ENCODE data around the gene ELOVL6. TPM values are rescaled to one million over a fixed set of nuclear protein-coding genes. Genes with fewer than 3 reads are reported as not detected.

Gene ELOVL6
- total and polyA plus RNA-seq, 10 of the 15 experiments (the other 5 are each of a cell fraction or from before 2014, with no cell fraction given): 3.9 to 33.5 (median 8.1) TPM

GRCh38 chr4:110046588-110047049, 151.8 kb downstream of the ELOVL6 start:
- no peak for DNase-seq (ENCODE audit: low read depth, low spot score)
- over 99% methylated on average over 5 of the region's 5 CpGs for WGBS (ENCODE audit: insufficient coverage, insufficient replicate concordance, low lambda C conversion rate, missing lambda C conversion rate)
- in situ Hi-C loops (cut with MboI): no loop called here
- Histone ChIP-seq H3K4me3 (no peak overlapping the region), H2AFZ (ENCODE audit: control insufficient read depth, low read depth, low read length) (no peak overlapping the region), H3K4me1 (ENCODE audit: control insufficient read depth, insufficient read depth, low read length) (no peaks in the 10 kb centered on the region), H3K27me3 (replicated peaks in 1 of 2; ENCODE audit: control insufficient read depth in 2 of 2, insufficient read depth in 2 of 2, low read length in 1 of 2) (no peaks in the 10 kb centered on the region), H3K27ac (ENCODE audit: control insufficient read depth, insufficient read depth) (no peak overlapping the region), H3K36me3 (ENCODE audit: control insufficient read depth in 2 of 2, insufficient read depth in 2 of 2, low read length in 1 of 2) (no peaks in the 10 kb centered on the region), H3K4me2 (ENCODE audit: control insufficient read depth, insufficient read depth) (no peak overlapping the region), H3K9ac (ENCODE audit: control insufficient read depth, insufficient read depth, low read length) (no peak overlapping the region), H4K20me1 (ENCODE audit: control insufficient read depth, insufficient read depth) (no peaks in the 10 kb centered on the region), H3K79me2 (ENCODE audit: control insufficient read depth, insufficient read depth, low read length) (no peaks in the 10 kb centered on the region), H3K9me3 (replicated peaks; ENCODE audit: control insufficient read depth, insufficient read depth, low read length) (no peaks in the 10 kb centered on the region)
- BruUV-seq (replicated peaks): no TSS peak
- ATAC-seq: no peak
- intact Hi-C loops (cut with micrococcal nuclease; ENCODE audit: unreplicated experiment): no loop called here
- ChIA-PET RAD21 (ENCODE audit: unreplicated experiment) (interaction anchor here (1.2 to 1.6 kb wide), 2 partner anchors 9 to 462 kb away, joined by 4 to 5 read pairs; no protein-coding TSS in a partner anchor), SMC1A (ENCODE audit: uncharacterized antibody, unreplicated experiment) (interaction anchor here (1.6 to 6.9 kb wide), 4 partner anchors 9 to 467 kb away, joined by 5 to 56 read pairs (median 6); no protein-coding TSS in a partner anchor), CTCF (interaction anchor here (0.6 to 9.2 kb wide), 7 partner anchors 8 to 467 kb away, joined by 3 to 132 read pairs (median 3); no protein-coding TSS in a partner anchor), POLR2A (no interaction called here)
- TF ChIP-seq ATF2 (IDR thresholded peaks at IDR 0.05; ENCODE audit: low read length) (no peak), ZNF687 (IDR thresholded peaks at IDR 0.05) (no peak), ZBED1 (IDR thresholded peaks at IDR 0.05; ENCODE audit: borderline replicate concordance) (no peak), SREBF1 (IDR thresholded peaks at IDR 0.05; ENCODE audit: low read length) (no peak), ATF3 (IDR thresholded peaks at IDR 0.05; ENCODE audit: borderline replicate concordance, extremely low read depth, low read depth, low read length) (no peak), MTA3 (IDR thresholded peaks at IDR 0.05; ENCODE audit: borderline replicate concordance, low read length) (no peak), KDM1A (IDR thresholded peaks at IDR 0.05; ENCODE audit: borderline replicate concordance) (no peak), SMAD1 (IDR thresholded peaks at IDR 0.05; ENCODE audit: low read depth, partially characterized antibody) (no peak), CEBPZ (IDR thresholded peaks at IDR 0.05; ENCODE audit: low read depth, low read length) (no peak), BHLHE40 (IDR thresholded peaks at IDR 0.05; ENCODE audit: borderline replicate concordance in 1 of 2, low read depth in 2 of 2, low read length in 1 of 2) (no peak), BCLAF1 (IDR thresholded peaks at IDR 0.05) (no peak)
- FAIRE-seq: no peak
